GM19397 (cell line): Measurements from ENCODE around the gene RDH16.

Source experiments
- ATAC-seq: cut with Tn5 transposase; IDR thresholded peaks from one replicate; pipeline ENCODE4 v1.9.1; 2021; ENCODE audit warnings: mild to moderate bottlenecking, moderate library complexity; ENCODE audit not compliant: unreplicated experiment

RDH16 gene

GRCh38 chr12:56957229-56958052, at the start of gene RDH16:
RDH16 (minus strand) TSS chr12:56957608; CDS start chr12:56957462, 146 bp downstream.
- ATAC-seq: no peak

- peak; percentile 8 for ATAC-seq
Observed at GRCh38 chr12:57006809-57007475, 49.5 kb upstream of the RDH16 start.

GRCh38 chr12:57005980-57006808, 48.8 kb upstream of the RDH16 start, which contains the start of gene ZBTB39:
ZBTB39 (minus strand) TSS chr12:57006546; CDS start chr12:57004917, 1,629 bp downstream.
- peak; percentile 75 for ATAC-seq

- ATAC-seq: no peak
Observed at GRCh38 chr12:57004651-57005050, 47.2 kb upstream of the RDH16 start.

- ATAC-seq: no peak
Observed at GRCh38 chr12:57003395-57003794, 46.0 kb upstream of the RDH16 start.

GRCh38 chr12:57001448-57001906, 44.1 kb upstream of the RDH16 start:
- ATAC-seq: no peak

GRCh38 chr12:57000393-57000792, 43.0 kb upstream of the RDH16 start:
- no peak for ATAC-seq

GRCh38 chr12:56999456-56999855, 42.0 kb upstream of the RDH16 start:
- ATAC-seq: no peak

GRCh38 chr12:56998981-56999380, 41.6 kb upstream of the RDH16 start:
- no peak for ATAC-seq

GRCh38 chr12:56998316-56998715, 40.9 kb upstream of the RDH16 start:
- no peak for ATAC-seq

- ATAC-seq: no peak
Observed at GRCh38 chr12:56996793-56997545, 39.6 kb upstream of the RDH16 start.

- no peak for ATAC-seq
Observed at GRCh38 chr12:56995930-56996496, 38.6 kb upstream of the RDH16 start.

- ATAC-seq: no peak
Observed at GRCh38 chr12:56995201-56995929, 38.0 kb upstream of the RDH16 start.

- no peak for ATAC-seq
Observed at GRCh38 chr12:56994231-56994746, 36.9 kb upstream of the RDH16 start.

- ATAC-seq: no peak
Observed at GRCh38 chr12:56993346-56993745, 35.9 kb upstream of the RDH16 start.

- no peak for ATAC-seq
Observed at GRCh38 chr12:56991319-56992246, 34.2 kb upstream of the RDH16 start.

GRCh38 chr12:56990648-56991318, 33.4 kb upstream of the RDH16 start:
- ATAC-seq: no peak
